ENCODE results near the gene JOSD1. TPM values are rescaled to one million over a fixed set of nuclear protein-coding genes. Genes with fewer than 3 reads are reported as not detected.

Gene JOSD1
- total and polyA plus RNA-seq, 10 of the 15 experiments (the other 5 are each of a cell fraction or from before 2014, with no cell fraction given): 6.2 to 54.6 (median 40.5) TPM

DNA sequence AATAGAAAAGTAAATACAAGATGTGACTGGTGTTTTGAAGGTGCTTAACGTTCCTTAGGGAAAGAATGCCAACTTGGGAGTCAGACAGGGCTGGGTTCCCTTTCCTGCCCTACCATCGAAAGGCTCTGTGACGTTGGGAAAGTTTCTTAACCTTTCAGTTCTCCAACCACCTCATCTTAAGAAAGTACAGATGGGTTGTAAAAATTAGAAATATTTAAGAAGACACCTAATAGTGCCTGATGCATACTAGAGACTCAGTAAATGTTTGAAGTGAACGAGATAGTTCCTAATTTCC is 6.1 kb upstream of the JOSD1 start:
- peak overlapping the region; percentile 60 for H3K4me2 ChIP-seq (ENCODE audit: control insufficient read depth, insufficient read depth)
- ChIA-PET CTCF (interaction anchor here (1.8 to 3.1 kb wide), 6 partner anchors 8 to 163 kb away, joined by 5 to 17 read pairs (median 10); partner anchors contain the start of gene TOMM22), RAD21 (ENCODE audit: unreplicated experiment) (interaction anchor here (1.0 to 4.1 kb wide), 5 partner anchors 9 to 655 kb away, joined by 3 to 30 read pairs (median 8); no protein-coding TSS in a partner anchor), POLR2A (interaction anchor here (0.6 to 3.3 kb wide), 6 partner anchors 9 to 234 kb away, joined by 3 to 39 read pairs (median 10); partner anchors contain the start of gene TOMM22), SMC1A (ENCODE audit: uncharacterized antibody, unreplicated experiment) (interaction anchor here (0.5 to 5.5 kb wide), 9 partner anchors 10 to 515 kb away, joined by 3 to 54 read pairs (median 4); partner anchors contain the start of gene TOMM22)
- DNase-seq (ENCODE audit: low read depth, low spot score) (no peak), ATAC-seq (no peak), FAIRE-seq (no peak)
- intact Hi-C loops (cut with micrococcal nuclease; ENCODE audit: unreplicated experiment): loop anchor here (10.0 kb wide), 1 partner anchor 202 kb away; the partner anchor contains the start of gene DDX17
- WGBS (ENCODE audit: insufficient coverage, insufficient replicate concordance, low lambda C conversion rate, missing lambda C conversion rate): under 1% methylated on average over 4 of the region's 4 CpGs
- no peaks in the 10 kb centered on the region for H3K27me3 ChIP-seq (replicated peaks in 1 of 2; ENCODE audit: control insufficient read depth in 2 of 2, insufficient read depth in 2 of 2, low read length in 1 of 2)
- peak overlapping the region; percentile 89 for H3K9ac ChIP-seq (ENCODE audit: control insufficient read depth, insufficient read depth, low read length)
- peaks cover 21% of the 10 kb centered on the region for H3K4me1 ChIP-seq (ENCODE audit: control insufficient read depth, insufficient read depth, low read length)
- peaks cover 59% of the 10 kb centered on the region for H3K79me2 ChIP-seq (ENCODE audit: control insufficient read depth, insufficient read depth, low read length)
- H3K9me3 ChIP-seq (replicated peaks; ENCODE audit: control insufficient read depth, insufficient read depth, low read length): no peaks in the 10 kb centered on the region
- in situ Hi-C loops (cut with MboI): no loop called here
- H4K20me1 ChIP-seq (ENCODE audit: control insufficient read depth, insufficient read depth): peaks cover 12% of the 10 kb centered on the region
- peak overlapping the region; percentile 95 for H3K4me3 ChIP-seq
- H3K27ac ChIP-seq (ENCODE audit: control insufficient read depth, insufficient read depth): peak overlapping the region; percentile 85
- no peak overlapping the region for H2AFZ ChIP-seq (ENCODE audit: control insufficient read depth, low read depth, low read length)
- H3K36me3 ChIP-seq (ENCODE audit: control insufficient read depth in 2 of 2, insufficient read depth in 2 of 2, low read length in 1 of 2): peaks cover 0 to 6% of the 10 kb centered on the region in 2 experiments; a peak in 3 of 4 replicates
- BruUV-seq (replicated peaks): no TSS peak
- TF ChIP-seq ETV6 (conservative IDR thresholded peaks at IDR 0.05 in 1 of 2, IDR thresholded peaks at IDR 0.05 in 1 of 2; ENCODE audit: borderline replicate concordance in 1 of 2, low read depth in 1 of 2) (no peak), SPI1 (IDR thresholded peaks at IDR 0.05; ENCODE audit: borderline replicate concordance, insufficient read depth, low read depth, low read length) (no peak), KLF5 (IDR thresholded peaks at IDR 0.05; ENCODE audit: partially characterized antibody) (no peak), ATF7 (IDR thresholded peaks at IDR 0.05; ENCODE audit: low read depth) (no peak), POLR2AphosphoS5 (IDR thresholded peaks at IDR 0.05; ENCODE audit: low read length) (no peak), ZNF592 (IDR thresholded peaks at IDR 0.05) (no peak), SMAD1 (IDR thresholded peaks at IDR 0.05; ENCODE audit: low read depth, partially characterized antibody) (no peak), TARDBP (IDR thresholded peaks at IDR 0.05; ENCODE audit: borderline replicate concordance) (no peak), PAX8 (IDR thresholded peaks at IDR 0.05) (no peak), BRCA1 (IDR thresholded peaks at IDR 0.05; ENCODE audit: low read depth, low read length) (no peak)
- TF ChIP-seq, protein P1, sequence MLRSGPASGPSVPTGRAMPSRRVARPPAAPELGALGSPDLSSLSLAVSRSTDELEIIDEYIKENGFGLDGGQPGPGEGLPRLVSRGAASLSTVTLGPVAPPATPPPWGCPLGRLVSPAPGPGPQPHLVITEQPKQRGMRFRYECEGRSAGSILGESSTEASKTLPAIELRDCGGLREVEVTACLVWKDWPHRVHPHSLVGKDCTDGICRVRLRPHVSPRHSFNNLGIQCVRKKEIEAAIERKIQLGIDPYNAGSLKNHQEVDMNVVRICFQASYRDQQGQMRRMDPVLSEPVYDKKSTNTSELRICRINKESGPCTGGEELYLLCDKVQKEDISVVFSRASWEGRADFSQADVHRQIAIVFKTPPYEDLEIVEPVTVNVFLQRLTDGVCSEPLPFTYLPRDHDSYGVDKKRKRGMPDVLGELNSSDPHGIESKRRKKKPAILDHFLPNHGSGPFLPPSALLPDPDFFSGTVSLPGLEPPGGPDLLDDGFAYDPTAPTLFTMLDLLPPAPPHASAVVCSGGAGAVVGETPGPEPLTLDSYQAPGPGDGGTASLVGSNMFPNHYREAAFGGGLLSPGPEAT (IDR thresholded peaks at IDR 0.05; ENCODE audit: low read depth): no peak
- TF ChIP-seq, protein P2, sequence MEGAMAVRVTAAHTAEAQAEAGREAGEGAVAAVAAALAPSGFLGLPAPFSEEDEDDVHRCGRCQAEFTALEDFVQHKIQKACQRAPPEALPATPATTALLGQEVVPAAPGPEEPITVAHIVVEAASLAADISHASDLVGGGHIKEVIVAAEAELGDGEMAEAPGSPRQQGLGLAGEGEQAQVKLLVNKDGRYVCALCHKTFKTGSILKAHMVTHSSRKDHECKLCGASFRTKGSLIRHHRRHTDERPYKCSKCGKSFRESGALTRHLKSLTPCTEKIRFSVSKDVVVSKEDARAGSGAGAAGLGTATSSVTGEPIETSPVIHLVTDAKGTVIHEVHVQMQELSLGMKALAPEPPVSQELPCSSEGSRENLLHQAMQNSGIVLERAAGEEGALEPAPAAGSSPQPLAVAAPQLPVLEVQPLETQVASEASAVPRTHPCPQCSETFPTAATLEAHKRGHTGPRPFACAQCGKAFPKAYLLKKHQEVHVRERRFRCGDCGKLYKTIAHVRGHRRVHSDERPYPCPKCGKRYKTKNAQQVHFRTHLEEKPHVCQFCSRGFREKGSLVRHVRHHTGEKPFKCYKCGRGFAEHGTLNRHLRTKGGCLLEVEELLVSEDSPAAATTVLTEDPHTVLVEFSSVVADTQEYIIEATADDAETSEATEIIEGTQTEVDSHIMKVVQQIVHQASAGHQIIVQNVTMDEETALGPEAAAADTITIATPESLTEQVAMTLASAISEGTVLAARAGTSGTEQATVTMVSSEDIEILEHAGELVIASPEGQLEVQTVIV (IDR thresholded peaks at IDR 0.05; ENCODE audit: borderline replicate concordance, partially characterized antibody): no peak
